WI38 (cell line): ENCODE results near the gene COLEC12.

Experiments used
- H3K4me3 ChIP-seq: 2 replicates; pipeline ENCODE4 v1.5.1; 2011; ENCODE audit warnings: low read depth, mild to moderate bottlenecking, control low read depth, low read length
- CTCF ChIP-seq: IDR thresholded peaks from 2 replicates; pipeline ENCODE4 v1.5.1; 2012; ENCODE audit warnings: low read depth, mild to moderate bottlenecking, control low read depth, low read length

COLEC12 gene

GRCh38 chr18:334575-335132 lies 165.8 kb downstream of the COLEC12 start:
- no peak for TF ChIP-seq CTCF
- no peak overlapping the region for H3K4me3 ChIP-seq

GRCh38 chr18:332721-333510 lies 167.6 kb downstream of the COLEC12 start:
- no peak for TF ChIP-seq CTCF
- no peak overlapping the region for H3K4me3 ChIP-seq

- H3K4me3 ChIP-seq, result no peak overlapping the region
- TF ChIP-seq CTCF, result no peak
These were observed 168.5 kb downstream of the COLEC12 start for GRCh38 chr18:332007-332406.

- TF ChIP-seq CTCF, result no peak
These were observed 169.2 kb downstream of the COLEC12 start for GRCh38 chr18:331221-331821.

GRCh38 chr18:328928-329327 lies 171.6 kb downstream of the COLEC12 start:
- TF ChIP-seq CTCF, result no peak
- H3K4me3 ChIP-seq, result no peak overlapping the region

More at GRCh38 chr18:331221-331821, 169.2 kb downstream of the COLEC12 start:
- H3K4me3 ChIP-seq, result no peak overlapping the region

- H3K4me3 ChIP-seq, result no peak overlapping the region
- no peak for TF ChIP-seq CTCF
These were observed 173.7 kb downstream of the COLEC12 start for GRCh38 chr18:326846-327245.

- no peak for TF ChIP-seq CTCF
- H3K4me3 ChIP-seq, result no peak overlapping the region
These were observed 177.3 kb downstream of the COLEC12 start for GRCh38 chr18:323253-323622.
